GM19328 (cell line): Measurements from ENCODE around the gene ANKRD50.

Experiments
- ATAC-seq: cut with Tn5 transposase; IDR thresholded peaks from one replicate; pipeline ENCODE4 v1.9.1; 2021; ENCODE audit warnings: mild to moderate bottlenecking, moderate library complexity; ENCODE audit not compliant: unreplicated experiment

Gene ANKRD50

DNA sequence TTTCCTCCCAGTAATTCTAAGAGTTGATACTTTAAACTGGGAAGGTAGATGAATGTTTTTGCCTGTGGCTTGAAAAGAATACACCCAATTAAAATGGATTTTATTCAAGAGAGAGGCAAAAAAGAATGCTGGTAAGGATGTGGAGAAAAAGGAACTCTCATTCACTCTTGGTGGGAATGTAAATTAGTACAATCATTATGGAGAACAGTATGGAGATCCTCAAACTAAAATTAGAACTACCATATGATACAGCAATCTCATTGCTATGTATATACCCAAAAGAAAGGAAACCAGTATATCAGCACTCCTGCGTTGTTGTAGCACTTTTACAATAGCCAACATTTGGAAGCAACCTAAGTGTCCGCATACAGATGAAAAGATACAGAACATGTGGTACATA is 75.2 kb downstream of the ANKRD50 start:
- no peak for ATAC-seq

- no peak for ATAC-seq
These were observed 75.7 kb downstream of the ANKRD50 start for GRCh38 chr4:124636788-124637187.

DNA sequence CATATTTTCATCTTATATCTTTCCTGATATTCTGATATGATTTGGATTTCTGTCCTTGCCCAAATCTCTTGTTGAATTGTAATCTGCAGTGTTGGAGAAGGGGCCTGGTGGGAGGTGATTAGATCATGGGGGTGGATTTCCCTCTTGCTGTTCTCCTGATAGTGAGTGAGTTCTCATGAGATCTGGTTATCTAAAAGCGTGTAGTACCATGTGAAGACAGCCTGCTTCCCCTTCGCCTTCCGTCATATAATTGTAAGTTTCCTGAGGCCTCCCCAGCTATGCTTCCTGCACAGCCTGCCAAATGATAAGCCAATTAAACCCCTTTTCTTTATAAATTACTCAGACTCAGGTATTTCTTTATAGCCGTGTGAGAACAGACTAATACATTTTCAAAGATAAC is 77.2 kb downstream of the ANKRD50 start:
- no peak for ATAC-seq

GRCh38 chr4:124633285-124633941 is 79.1 kb downstream of the ANKRD50 start:
- ATAC-seq: no peak

GRCh38 chr4:124632439-124632838 is 80.1 kb downstream of the ANKRD50 start:
- ATAC-seq: no peak

DNA sequence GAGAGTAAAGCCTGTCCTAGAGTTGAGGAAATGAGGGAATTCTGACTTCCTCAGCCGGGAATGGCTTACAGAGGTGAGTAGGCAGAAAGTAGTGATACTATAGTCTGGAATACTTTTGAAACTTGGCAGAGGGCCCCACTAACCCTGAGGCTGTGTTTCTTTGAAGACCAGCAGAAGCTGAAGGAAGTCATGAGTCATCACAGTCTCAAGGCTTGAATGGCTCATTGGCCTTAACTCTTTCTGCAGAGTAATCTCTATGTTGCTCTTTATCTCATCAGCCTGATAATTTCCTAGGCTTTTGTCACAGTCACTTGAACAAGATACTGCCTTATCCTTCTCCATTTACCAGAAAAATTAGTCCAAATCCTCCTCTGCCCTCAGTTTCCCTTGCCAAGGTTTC is 80.8 kb downstream of the ANKRD50 start:
- ATAC-seq: no peak

GRCh38 chr4:124629681-124630080 is 82.9 kb downstream of the ANKRD50 start:
- ATAC-seq: no peak
